ENCODE results near the gene OR51S1.

Gene OR51S1

DNA sequence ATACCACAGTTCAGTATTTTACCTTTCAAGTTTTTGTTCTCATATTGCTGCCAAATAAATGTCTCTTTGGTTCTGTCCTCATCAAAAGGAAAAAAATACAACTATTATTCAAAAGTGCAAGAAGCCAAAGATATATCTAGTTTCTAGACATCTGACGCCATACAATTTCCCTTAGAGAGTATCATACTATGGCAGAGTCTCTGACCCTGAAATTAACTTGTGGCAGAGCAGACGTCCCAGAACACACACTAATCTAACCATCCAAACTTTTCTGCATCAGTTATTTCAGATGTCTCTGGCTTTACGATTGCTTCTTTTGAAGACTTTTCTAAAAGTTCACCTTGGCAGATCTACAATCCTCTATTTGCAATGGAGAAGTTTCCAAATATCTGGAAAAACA lies 35.4 kb upstream of the OR51S1 start:
- POLR2A ChIA-PET: no interaction called here
- no peak for DNase-seq (ENCODE audit: extremely low spot score)
- CTCF ChIA-PET: no interaction called here
- TF ChIP-seq ZNF384 (IDR thresholded peaks at IDR 0.05): no peak
- TF ChIP-seq CTBP1 (IDR thresholded peaks at IDR 0.05; ENCODE audit: borderline replicate concordance): no peak
- TF ChIP-seq, protein P1, sequence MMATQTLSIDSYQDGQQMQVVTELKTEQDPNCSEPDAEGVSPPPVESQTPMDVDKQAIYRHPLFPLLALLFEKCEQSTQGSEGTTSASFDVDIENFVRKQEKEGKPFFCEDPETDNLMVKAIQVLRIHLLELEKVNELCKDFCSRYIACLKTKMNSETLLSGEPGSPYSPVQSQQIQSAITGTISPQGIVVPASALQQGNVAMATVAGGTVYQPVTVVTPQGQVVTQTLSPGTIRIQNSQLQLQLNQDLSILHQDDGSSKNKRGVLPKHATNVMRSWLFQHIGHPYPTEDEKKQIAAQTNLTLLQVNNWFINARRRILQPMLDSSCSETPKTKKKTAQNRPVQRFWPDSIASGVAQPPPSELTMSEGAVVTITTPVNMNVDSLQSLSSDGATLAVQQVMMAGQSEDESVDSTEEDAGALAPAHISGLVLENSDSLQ (IDR thresholded peaks at IDR 0.05): no peak
- TF ChIP-seq FOXK2 (IDR thresholded peaks at IDR 0.05): no peak
- no peak for TF ChIP-seq FOXA1 (IDR thresholded peaks at IDR 0.05)
- TF ChIP-seq SP1 (IDR thresholded peaks at IDR 0.05): no peak
- TF ChIP-seq NFRKB (IDR thresholded peaks at IDR 0.05): no peak

DNA sequence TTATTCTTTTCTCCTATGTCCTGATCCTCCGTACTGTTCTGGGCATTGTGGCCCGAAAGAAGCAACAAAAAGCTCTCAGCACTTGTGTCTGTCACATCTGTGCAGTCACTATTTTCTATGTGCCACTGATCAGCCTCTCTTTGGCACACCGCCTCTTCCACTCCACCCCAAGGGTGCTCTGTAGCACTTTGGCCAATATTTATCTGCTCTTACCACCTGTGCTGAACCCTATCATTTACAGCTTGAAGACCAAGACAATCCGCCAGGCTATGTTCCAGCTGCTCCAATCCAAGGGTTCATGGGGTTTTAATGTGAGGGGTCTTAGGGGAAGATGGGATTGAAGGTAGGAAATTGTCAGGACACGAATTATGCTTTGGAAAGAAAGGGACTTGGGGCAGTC lies 33.5 kb upstream of the OR51S1 start:
- TF ChIP-seq NFRKB (IDR thresholded peaks at IDR 0.05): no peak
- TF ChIP-seq HDGF (IDR thresholded peaks at IDR 0.05; ENCODE audit: borderline replicate concordance): no peak
- ChIA-PET POLR2A (no interaction called here), CTCF (no interaction called here)
- no peak for DNase-seq (ENCODE audit: extremely low spot score)

DNA sequence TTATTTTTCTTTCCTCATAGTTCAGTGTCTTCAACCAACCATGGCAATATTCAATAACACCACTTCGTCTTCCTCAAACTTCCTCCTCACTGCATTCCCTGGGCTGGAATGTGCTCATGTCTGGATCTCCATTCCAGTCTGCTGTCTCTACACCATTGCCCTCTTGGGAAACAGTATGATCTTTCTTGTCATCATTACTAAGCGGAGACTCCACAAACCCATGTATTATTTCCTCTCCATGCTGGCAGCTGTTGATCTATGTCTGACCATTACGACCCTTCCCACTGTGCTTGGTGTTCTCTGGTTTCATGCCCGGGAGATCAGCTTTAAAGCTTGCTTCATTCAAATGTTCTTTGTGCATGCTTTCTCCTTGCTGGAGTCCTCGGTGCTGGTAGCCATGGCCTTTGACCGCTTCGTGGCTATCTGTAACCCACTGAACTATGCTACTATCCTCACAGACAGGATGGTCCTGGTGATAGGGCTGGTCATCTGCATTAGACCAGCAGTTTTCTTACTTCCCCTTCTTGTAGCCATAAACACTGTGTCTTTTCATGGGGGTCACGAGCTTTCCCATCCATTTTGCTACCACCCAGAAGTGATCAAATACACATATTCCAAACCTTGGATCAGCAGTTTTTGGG lies 33.0 kb upstream of the OR51S1 start, which contains the start of gene OR51T1:
Gene OR51T1 (plus strand): TSS at position 41 of the 641 bp plus-strand sequence. CDS start 0 bp downstream, at position 41.
- TF ChIP-seq, protein P1 (IDR thresholded peaks at IDR 0.05): no peak
- TF ChIP-seq HDGF (IDR thresholded peaks at IDR 0.05; ENCODE audit: borderline replicate concordance) (no peak), SP1 (IDR thresholded peaks at IDR 0.05) (no peak), ARNT (IDR thresholded peaks at IDR 0.05) (no peak), FOXA1 (IDR thresholded peaks at IDR 0.05) (no peak), SUZ12 (IDR thresholded peaks at IDR 0.05) (no peak), ELF4 (IDR thresholded peaks at IDR 0.05) (no peak), L3MBTL2 (conservative IDR thresholded peaks at IDR 0.05) (no peak), NFRKB (IDR thresholded peaks at IDR 0.05) (no peak), FOXM1 (IDR thresholded peaks at IDR 0.05; ENCODE audit: borderline replicate concordance) (no peak), LEF1 (IDR thresholded peaks at IDR 0.05; ENCODE audit: borderline replicate concordance) (no peak), CTBP1 (IDR thresholded peaks at IDR 0.05; ENCODE audit: borderline replicate concordance) (no peak), BHLHE40 (IDR thresholded peaks at IDR 0.05; ENCODE audit: borderline replicate concordance) (no peak), ZNF384 (IDR thresholded peaks at IDR 0.05) (no peak), FOXK2 (IDR thresholded peaks at IDR 0.05) (no peak), TARDBP (IDR thresholded peaks at IDR 0.05) (no peak)
- POLR2A ChIA-PET: no interaction called here
- no peak for DNase-seq (ENCODE audit: extremely low spot score)
- CTCF ChIA-PET: no interaction called here

DNA sequence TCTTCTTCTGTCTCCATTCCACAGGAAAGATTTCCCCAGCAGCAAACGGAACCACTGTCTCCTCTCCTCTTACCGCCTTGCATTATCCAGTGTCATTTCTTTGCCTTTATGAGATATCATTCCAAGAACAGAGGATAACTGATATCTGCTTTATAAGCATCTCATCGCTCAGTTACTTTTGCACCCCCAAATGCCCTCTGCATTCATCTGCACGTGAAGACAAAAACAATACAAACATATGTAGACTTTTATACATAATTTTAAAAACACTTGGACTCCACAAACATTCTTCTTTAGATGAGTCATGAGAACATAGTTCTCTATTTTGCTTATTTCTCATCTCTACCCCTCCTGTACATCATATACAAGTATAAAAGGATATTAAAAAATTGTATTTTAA lies 32.2 kb upstream of the OR51S1 start:
- CTCF ChIA-PET: no interaction called here
- POLR2A ChIA-PET: no interaction called here
- TF ChIP-seq CTBP1 (IDR thresholded peaks at IDR 0.05; ENCODE audit: borderline replicate concordance) (no peak), FOXK2 (IDR thresholded peaks at IDR 0.05) (no peak), SP1 (IDR thresholded peaks at IDR 0.05) (no peak), SUZ12 (IDR thresholded peaks at IDR 0.05) (no peak), ARNT (IDR thresholded peaks at IDR 0.05) (no peak), LEF1 (IDR thresholded peaks at IDR 0.05; ENCODE audit: borderline replicate concordance) (no peak), FOXA1 (IDR thresholded peaks at IDR 0.05) (no peak), L3MBTL2 (conservative IDR thresholded peaks at IDR 0.05) (no peak), ELF4 (IDR thresholded peaks at IDR 0.05) (no peak), ZNF384 (IDR thresholded peaks at IDR 0.05) (no peak), TARDBP (IDR thresholded peaks at IDR 0.05) (no peak), FOXM1 (IDR thresholded peaks at IDR 0.05; ENCODE audit: borderline replicate concordance) (no peak)
- TF ChIP-seq, protein P1 (IDR thresholded peaks at IDR 0.05): no peak
- no peak for DNase-seq (ENCODE audit: extremely low spot score)

DNA sequence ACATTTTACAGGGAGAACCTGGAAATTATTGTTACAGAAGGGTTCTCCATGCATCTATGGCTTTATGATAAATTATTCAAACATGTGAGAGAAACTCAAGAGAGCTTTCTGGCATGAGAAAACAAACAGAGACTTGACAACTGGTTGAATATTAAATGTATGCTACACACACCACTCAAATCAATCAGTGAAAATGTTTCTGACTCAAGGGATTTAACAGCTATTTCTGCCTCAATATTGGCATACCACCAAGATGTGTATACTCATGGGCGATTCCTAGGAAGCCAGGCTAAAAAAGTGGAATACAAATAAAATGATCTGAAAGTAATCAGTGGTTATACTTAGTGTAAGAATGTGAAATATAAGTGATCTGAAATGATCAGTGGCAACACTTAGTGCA lies 16.8 kb upstream of the OR51S1 start:
- DNase-seq (ENCODE audit: extremely low spot score): no peak
- CTCF ChIA-PET: no interaction called here
- POLR2A ChIA-PET: no interaction called here
- TF ChIP-seq TARDBP (IDR thresholded peaks at IDR 0.05): no peak
- no peak for TF ChIP-seq ZNF384 (IDR thresholded peaks at IDR 0.05)
- TF ChIP-seq LEF1 (IDR thresholded peaks at IDR 0.05; ENCODE audit: borderline replicate concordance): no peak
- TF ChIP-seq ELF4 (IDR thresholded peaks at IDR 0.05): no peak
- TF ChIP-seq FOXA1 (IDR thresholded peaks at IDR 0.05): no peak
- TF ChIP-seq SUZ12 (IDR thresholded peaks at IDR 0.05): no peak
- TF ChIP-seq, protein P1 (IDR thresholded peaks at IDR 0.05): no peak
- TF ChIP-seq BHLHE40 (IDR thresholded peaks at IDR 0.05; ENCODE audit: borderline replicate concordance): no peak
- no peak for TF ChIP-seq FOXK2 (IDR thresholded peaks at IDR 0.05)
- TF ChIP-seq HDGF (IDR thresholded peaks at IDR 0.05; ENCODE audit: borderline replicate concordance): no peak
- TF ChIP-seq ARNT (IDR thresholded peaks at IDR 0.05): no peak
- TF ChIP-seq L3MBTL2 (conservative IDR thresholded peaks at IDR 0.05): no peak
- TF ChIP-seq SP1 (IDR thresholded peaks at IDR 0.05): no peak
- no peak for TF ChIP-seq CTBP1 (IDR thresholded peaks at IDR 0.05; ENCODE audit: borderline replicate concordance)
- TF ChIP-seq NFRKB (IDR thresholded peaks at IDR 0.05): no peak
- no peak for TF ChIP-seq FOXM1 (IDR thresholded peaks at IDR 0.05; ENCODE audit: borderline replicate concordance)

DNA sequence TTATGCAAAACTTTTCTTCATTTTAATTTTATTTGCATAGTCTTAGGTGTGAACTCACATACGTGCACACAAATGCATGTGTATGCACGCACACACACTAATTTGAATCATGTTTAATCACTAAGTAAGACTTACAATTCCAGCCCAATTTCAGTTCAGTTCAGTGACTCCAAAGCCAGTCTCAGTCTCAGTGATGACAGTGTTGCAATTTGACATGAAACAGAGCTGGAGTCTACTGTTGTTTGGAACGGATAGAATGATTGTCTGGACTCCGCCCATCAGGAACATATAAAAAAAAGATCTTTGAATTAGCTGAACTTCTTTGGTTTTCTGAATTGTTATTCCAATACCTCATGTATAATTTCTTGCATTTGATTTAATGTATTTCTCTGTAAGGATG lies 14.9 kb upstream of the OR51S1 start:
- POLR2A ChIA-PET: no interaction called here
- no peak for DNase-seq (ENCODE audit: extremely low spot score)
- TF ChIP-seq FOXK2 (IDR thresholded peaks at IDR 0.05): no peak
- TF ChIP-seq CTBP1 (IDR thresholded peaks at IDR 0.05; ENCODE audit: borderline replicate concordance): no peak
- no peak for TF ChIP-seq L3MBTL2 (conservative IDR thresholded peaks at IDR 0.05)
- no peak for TF ChIP-seq NFRKB (IDR thresholded peaks at IDR 0.05)
- TF ChIP-seq SUZ12 (IDR thresholded peaks at IDR 0.05): no peak
- no peak for TF ChIP-seq ELF4 (IDR thresholded peaks at IDR 0.05)
- no peak for TF ChIP-seq HDGF (IDR thresholded peaks at IDR 0.05; ENCODE audit: borderline replicate concordance)
- no peak for TF ChIP-seq TARDBP (IDR thresholded peaks at IDR 0.05)
- no peak for TF ChIP-seq BHLHE40 (IDR thresholded peaks at IDR 0.05; ENCODE audit: borderline replicate concordance)
- no peak for TF ChIP-seq ARNT (IDR thresholded peaks at IDR 0.05)
- TF ChIP-seq FOXA1 (IDR thresholded peaks at IDR 0.05): no peak
- TF ChIP-seq, protein P1 (IDR thresholded peaks at IDR 0.05): no peak
- no peak for TF ChIP-seq ZNF384 (IDR thresholded peaks at IDR 0.05)
- CTCF ChIA-PET: no interaction called here

Measured in HEK293T (cell line).